ENCODE data around the gene SLC6A13.

- TF ChIP-seq CTCF (IDR thresholded peaks at IDR 0.05) = no peak
- TF ChIP-seq POLR2A (IDR thresholded peaks at IDR 0.05) = no peak
Measured at GRCh38 chr12:293199-293598, 30.6 kb upstream of the SLC6A13 start.
